ENCODE measurements around the gene ANOS1.

DNA sequence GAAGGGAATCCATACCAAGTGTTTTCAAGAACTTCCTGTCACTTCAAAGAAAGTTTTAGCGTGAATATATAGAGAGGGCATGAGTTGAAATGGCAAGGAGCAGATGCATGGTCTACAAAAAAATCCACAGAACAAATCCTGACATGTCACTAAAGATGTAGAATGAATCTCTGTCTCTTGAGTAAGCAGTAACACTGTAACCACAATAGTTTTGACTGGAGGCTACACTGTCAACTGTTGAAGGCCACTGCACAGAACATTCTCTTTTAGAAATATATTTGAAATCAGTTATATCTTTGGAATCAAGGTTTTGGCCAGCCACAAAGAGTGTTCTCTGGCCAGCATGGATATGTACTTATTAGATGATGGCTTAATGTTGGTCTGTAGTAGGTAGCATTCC is 183.5 kb downstream of the ANOS1 start:
- TF ChIP-seq, protein P1, sequence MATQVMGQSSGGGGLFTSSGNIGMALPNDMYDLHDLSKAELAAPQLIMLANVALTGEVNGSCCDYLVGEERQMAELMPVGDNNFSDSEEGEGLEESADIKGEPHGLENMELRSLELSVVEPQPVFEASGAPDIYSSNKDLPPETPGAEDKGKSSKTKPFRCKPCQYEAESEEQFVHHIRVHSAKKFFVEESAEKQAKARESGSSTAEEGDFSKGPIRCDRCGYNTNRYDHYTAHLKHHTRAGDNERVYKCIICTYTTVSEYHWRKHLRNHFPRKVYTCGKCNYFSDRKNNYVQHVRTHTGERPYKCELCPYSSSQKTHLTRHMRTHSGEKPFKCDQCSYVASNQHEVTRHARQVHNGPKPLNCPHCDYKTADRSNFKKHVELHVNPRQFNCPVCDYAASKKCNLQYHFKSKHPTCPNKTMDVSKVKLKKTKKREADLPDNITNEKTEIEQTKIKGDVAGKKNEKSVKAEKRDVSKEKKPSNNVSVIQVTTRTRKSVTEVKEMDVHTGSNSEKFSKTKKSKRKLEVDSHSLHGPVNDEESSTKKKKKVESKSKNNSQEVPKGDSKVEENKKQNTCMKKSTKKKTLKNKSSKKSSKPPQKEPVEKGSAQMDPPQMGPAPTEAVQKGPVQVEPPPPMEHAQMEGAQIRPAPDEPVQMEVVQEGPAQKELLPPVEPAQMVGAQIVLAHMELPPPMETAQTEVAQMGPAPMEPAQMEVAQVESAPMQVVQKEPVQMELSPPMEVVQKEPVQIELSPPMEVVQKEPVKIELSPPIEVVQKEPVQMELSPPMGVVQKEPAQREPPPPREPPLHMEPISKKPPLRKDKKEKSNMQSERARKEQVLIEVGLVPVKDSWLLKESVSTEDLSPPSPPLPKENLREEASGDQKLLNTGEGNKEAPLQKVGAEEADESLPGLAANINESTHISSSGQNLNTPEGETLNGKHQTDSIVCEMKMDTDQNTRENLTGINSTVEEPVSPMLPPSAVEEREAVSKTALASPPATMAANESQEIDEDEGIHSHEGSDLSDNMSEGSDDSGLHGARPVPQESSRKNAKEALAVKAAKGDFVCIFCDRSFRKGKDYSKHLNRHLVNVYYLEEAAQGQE (IDR thresholded peaks at IDR 0.05; ENCODE audit: insufficient replicate concordance, low read depth) = no peak
- TF ChIP-seq, protein P2, sequence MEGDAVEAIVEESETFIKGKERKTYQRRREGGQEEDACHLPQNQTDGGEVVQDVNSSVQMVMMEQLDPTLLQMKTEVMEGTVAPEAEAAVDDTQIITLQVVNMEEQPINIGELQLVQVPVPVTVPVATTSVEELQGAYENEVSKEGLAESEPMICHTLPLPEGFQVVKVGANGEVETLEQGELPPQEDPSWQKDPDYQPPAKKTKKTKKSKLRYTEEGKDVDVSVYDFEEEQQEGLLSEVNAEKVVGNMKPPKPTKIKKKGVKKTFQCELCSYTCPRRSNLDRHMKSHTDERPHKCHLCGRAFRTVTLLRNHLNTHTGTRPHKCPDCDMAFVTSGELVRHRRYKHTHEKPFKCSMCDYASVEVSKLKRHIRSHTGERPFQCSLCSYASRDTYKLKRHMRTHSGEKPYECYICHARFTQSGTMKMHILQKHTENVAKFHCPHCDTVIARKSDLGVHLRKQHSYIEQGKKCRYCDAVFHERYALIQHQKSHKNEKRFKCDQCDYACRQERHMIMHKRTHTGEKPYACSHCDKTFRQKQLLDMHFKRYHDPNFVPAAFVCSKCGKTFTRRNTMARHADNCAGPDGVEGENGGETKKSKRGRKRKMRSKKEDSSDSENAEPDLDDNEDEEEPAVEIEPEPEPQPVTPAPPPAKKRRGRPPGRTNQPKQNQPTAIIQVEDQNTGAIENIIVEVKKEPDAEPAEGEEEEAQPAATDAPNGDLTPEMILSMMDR (IDR thresholded peaks at IDR 0.05; ENCODE audit: insufficient read depth, low read length) = no peak
